Non-pigmented ciliary epithelial cell (primary cell): ENCODE data around the gene GALNT14.
"Not testable (repeated sequence)": the region's sequence is repeated elsewhere in the genome, so short reads cannot be mapped to it uniquely, and the experiment has no call there.

Experiments
- DNase-seq: peaks from one replicate; pipeline ENCODE4 v3.0.0-alpha.2; 2010; ENCODE audit warnings: low read depth

Gene GALNT14

DNA sequence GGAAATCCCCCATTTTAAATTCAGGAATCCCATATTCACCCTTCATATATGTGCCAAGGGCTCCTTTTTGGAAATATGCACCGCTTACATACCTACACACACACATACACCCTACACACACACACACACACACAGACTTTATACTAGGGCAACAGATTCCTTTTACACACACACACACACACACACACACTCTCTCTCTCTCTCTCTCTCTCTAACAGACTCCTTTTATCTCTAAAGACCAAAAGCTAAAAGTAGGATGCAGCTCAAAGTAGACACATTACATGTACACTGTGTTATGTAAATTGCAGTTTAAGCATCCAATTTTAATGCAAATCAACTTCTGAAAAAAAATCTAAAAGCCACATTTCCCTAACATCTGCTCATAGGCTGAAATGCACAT is 200.0 kb downstream of the GALNT14 start:
- DNase-seq = no peak

DNA sequence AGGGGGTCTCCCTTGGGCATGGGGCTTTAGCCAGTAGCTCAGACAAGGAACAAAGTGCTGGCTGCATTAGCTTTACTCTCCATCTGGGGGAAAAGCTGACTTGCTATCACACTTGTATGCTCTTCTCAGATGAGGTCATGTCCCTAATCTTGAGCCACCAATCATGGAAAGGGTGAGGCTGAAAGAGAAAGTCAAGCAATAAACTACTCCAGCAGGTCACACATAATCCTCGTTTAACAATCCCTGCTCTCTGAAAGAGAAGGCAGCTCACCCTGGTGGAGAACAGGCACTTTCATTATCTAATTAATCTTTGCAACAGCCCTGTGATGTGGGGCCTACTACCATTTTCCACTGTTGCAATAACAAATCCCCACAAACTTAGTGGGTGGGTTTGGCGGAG is 201.3 kb downstream of the GALNT14 start:
- no peak for DNase-seq

DNA sequence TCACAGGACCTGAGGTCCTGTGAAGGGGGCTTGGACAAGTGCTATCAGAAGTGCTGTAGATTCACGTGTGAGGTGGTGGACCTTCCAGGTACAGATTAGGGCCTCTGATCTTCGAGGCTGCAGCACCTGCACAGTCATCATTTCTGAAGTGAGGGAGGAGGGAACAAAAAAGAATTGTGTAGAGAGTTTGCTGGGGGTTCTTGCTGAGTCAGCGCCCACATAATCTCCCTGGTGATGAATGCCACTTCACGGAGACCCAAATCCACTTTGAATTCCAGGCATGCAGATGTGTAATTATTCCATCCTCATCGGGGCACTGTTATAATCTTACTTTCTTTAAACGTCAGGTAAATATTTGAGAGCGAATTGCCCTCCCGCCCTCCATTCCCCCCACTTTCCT is 202.4 kb downstream of the GALNT14 start:
- DNase-seq = no peak

DNA sequence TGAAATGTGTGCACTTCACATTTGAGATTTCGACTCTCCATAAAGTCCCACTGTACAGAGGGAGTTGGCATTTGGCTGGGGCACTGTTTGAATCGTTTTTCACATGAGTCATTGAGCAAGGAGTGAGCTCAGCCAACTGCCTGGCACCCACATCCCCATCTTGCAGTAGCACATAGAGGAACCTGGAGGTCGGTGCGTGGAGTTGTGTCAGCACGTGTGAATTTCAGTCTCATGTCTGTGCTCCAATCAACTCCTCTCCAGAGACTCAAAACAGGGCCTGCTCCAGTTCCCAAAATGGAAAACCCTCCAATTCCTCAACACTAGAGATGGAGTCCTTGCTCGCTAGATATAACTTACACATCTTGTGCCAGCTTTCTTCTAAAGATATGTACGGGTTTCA is 204.2 kb downstream of the GALNT14 start:
- no peak for DNase-seq

DNA sequence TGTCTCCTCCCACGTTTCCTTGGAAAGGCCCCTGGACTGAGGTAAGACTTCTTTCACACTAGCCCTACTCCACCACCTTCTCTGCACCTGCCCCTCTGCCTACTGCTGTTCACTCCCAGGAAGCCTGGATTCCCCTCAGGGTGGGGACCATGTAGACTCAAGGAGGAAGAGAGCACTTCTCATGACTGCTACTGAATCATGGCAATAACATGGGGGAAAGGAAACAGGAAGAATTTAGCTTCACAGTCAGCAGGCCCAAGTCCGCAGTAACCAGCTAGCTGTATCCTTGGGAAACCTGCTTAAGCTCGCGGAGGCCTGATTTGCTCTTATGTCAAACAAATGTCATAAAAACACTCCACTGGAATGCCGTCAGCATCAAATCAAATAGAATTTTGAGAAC is 204.7 kb downstream of the GALNT14 start:
- DNase-seq = no peak

DNA sequence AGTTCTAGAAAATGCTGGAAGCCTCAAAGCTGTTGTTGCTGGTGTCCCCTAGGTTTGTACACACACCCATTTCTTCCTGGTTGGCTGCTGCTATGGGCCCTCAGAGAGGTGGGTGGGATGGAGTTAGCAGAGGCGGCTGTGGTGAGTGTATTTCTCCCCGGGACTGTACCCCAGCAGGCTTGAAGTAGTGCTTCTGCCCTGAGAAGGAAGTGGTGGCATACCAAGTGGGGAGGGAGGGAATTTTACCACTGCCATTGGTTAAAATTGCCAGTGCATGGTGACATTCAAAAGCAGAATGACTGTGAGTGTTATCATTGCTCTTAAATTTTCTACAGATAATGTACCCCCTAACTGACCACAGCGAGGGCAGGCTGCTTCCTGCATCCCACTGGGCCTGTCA is 205.4 kb downstream of the GALNT14 start:
- no peak for DNase-seq

DNA sequence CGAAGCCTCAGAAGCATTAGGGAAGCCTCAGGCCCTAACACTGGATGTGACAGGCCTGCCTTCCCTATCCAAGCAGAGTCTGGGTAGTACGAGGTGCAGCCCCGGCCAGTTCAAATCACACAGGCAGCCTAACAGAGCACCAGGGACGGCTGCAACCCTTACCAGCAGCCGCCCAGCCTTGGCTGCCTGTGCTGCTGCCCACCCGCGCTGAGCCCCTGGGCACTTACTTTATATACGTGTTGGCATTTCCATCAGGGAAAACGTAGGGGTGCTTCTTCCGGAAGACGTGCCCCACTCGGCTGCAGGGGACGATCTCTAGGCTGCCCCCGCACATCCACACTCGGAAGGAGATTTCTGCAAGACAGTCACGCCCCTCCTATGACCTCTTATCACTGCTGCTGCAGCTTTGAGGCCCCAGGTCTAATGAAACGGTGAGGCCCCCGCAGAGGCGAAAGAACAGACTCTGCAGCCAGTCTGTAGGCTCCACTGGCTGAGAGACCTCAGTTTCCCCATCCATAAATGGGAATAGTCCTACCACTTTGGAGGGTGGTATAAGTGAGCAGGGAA is 206.3 kb downstream of the GALNT14 start:
- no peak for DNase-seq

DNA sequence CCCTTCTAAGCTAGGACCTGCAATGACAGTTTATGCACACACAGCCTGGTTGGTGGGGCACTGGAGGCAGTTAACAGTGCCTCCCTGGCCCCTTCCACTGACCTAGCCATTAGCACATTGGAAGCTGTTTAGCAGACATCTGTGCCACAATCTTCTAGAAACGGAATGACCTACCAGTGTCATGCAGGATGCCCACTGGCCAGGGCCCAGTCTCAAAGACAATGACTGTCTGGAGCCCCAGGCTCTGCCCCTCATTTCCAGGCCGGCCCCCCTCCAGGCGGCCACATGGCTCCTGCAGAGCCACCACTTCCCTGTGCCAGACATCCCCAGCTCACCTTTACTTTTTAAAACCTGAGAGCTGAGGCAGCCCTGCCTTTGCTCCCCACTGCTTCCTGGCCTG is 207.5 kb downstream of the GALNT14 start:
- no peak for DNase-seq

DNA sequence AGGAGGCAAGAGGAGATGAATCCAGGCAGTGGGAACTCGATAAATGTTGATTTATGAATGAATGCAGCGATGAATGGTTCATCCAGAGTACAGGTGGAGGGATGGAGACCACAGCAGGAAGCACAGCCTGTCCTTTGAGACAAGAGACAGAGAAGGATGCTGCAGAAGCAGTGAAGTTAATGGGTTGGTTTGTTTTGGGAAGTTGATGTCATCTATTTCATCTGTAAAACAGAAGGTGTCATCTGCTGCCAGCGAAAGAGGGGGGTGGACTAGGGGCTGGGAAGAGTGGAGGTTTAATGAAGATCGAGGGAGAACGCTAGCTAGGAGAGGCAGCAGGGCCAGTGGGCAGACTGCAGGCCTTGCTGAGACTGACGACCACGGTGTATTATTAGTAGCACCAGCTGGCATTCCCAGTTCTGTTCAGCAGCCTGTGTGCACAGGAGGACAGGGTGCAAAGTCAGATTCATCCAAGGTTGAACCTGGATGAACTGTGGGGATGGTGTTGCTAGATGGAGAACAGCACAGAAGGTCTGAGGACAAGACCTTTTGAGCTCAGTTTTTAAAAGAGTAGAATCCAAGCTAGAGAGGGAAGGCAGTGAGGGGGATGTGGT is 210.7 kb downstream of the GALNT14 start:
- DNase-seq = no peak

DNA sequence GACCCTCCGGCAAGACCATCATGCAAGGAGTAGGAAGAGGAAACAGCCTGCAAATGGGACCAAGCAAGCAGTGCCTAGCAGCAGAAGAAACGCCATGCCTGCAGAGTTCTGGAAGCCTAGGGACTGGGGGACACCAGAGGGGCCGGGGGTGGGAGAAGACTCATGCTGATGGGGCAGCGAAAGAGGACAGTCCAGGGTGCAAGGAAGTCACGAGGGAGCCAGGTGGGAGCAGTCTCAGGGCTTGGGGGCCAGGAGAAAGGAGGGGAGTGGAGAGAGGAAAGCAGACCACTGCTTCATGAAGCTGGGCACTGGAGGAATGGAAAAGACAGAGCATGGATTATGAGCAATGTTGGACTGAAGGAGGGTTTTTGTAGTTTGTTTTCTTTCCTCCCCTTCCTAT is 211.6 kb downstream of the GALNT14 start:
- DNase-seq = no peak

DNA sequence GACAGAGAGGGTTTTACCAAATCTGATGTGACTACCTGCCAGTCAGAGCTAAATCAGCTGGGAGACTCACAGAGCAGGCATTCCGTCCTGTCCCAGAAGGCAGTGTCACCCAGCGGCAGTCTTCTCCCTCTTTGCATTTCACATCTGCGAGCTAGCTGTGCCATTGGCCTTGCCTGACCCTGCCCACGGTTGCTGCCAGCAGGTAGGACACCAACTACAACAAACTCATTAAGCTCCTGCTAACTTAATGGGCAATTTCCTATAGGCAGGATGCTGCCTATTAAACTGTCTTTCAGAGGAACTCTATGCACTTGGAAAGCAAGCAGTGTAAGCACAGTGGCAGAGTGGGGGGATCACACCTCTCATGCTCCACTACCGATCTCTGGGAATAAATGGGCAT is 214.6 kb downstream of the GALNT14 start:
- DNase-seq = no peak

DNA sequence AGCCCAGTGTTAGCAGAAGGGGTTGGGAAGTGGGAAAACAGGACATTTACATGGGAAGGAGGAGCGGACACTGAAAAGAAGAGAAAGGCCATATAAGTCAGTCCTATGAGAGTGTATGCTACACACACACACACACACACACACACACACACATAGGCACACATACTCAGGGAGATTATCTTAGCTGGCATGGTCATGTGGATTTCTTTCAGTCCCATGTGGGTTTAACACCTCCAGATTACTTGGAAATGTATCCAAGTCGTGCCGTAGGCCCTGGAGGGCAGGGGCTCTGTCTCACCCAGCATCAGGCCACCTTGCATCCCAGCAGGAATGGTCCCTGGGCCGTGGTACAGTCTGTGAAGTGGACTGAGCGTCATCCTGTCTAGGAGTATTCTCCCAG is 217.7 kb downstream of the GALNT14 start:
- no peak for DNase-seq

DNA sequence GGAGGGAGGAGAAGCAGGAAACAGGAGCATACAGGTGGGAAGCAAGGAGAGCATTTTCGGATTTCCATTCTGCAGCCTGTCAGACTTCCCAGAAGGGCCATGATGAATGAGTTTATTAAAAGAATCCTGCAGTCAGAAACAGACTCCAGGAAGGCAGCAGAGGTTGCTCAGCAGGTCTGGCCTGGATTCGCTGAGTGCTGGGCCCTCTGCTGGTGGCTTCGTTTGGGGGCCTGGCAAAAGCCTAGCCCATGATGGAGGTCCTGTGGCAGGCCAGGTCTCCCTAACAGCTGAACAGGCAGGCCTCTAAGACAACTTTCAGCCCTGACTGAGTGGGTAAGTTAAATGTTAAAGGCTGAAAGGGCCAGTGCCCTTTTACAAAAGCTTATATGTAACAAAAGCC is 222.8 kb downstream of the GALNT14 start:
- DNase-seq = no peak

DNA sequence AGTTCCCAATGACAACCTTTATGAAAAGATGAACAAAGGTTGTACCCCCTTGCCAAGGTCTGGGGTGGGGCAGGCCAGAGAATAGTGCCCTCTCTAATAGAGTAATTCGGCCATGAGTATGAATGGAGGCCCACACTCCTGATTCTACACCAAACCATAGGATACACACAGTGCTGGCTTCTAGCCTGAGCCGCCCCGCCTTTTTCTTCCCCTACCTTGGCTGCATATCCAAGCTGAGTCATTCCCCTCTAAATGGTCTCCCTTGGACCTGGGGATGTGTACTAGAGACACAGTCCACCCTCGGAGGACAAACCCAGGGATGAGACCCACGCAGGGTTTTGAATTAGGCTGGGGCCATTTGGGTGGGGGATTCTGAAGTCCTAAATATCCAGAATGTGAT is 223.8 kb downstream of the GALNT14 start:
- DNase-seq = no peak

DNA sequence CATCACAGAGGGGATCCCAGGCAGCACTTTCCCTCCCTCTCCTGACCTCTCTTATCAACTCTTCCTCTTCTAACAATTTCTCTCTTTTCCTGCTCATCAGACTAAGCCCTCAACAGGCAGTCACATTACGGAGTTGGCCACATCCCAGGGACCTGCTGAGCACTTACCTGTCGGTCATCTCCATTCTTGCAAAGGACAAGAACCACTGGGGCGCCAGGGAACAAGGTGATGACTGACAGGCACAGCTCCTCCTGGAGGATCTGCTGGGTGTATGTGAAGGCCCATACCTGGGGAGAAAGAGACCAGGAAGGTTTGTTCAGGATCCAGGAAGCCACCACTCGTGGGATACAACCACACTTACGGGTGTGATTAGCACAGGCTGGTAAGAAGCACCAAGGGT is 226.2 kb downstream of the GALNT14 start:
- no peak for DNase-seq

DNA sequence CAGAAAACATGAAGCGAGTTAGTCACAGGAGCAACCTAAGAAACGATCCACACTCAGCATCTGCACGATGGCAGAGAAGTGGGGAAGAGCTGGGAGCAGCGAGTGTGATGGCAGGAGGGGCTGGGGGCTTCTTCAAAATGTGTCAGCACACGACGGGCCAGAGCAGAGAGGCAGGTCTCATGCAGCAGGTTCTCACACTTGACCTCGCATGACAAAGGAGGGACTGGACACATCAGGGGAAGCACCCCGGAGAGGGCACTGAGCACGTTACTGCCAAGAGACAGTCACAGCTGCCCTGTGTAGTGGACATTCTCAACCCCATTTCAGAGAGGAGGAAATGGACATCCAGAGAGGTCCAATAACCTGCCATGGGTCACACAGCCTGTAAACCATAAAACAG is 226.9 kb downstream of the GALNT14 start:
- DNase-seq = no peak

DNA sequence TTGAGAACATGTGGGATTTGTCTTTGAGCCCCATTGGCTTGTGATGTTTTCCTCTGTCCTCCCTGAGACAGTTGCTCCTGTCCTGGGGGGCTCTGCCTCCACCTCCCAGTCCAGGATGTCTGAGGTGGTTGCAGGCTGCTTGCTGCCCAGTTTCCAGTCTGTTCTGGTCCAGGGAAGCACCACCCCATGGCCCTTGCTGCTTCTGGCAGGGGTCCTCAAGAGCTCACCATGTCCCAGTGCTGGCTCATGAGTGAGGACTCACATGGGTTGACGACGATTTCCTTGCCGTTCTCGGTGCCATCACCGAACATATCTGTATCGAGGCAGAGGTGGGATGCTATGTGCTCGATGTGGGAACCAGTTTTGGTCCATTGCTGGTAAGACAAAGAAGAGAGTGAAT is 227.6 kb downstream of the GALNT14 start:
- no peak for DNase-seq

DNA sequence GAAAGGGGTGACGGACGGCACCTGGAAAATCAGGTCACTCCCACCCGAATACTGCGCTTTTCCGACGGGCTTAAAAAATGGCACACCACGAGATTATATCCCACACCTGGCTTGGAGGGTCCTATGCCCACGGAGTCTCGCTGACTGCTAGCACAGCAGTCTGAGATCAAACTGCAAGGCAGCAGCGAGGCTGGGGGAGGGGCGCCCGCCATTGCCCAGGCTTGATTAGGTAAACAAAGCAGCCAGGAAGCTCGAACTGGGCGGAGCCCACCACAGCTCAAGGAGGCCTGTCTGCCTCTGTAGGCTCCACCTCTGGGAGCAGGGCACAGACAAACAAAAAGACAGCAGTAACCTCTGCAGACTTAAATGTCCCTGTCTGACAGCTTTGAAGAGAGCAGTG is 233.8 kb downstream of the GALNT14 start:
- not testable (repeated sequence) for DNase-seq

DNA sequence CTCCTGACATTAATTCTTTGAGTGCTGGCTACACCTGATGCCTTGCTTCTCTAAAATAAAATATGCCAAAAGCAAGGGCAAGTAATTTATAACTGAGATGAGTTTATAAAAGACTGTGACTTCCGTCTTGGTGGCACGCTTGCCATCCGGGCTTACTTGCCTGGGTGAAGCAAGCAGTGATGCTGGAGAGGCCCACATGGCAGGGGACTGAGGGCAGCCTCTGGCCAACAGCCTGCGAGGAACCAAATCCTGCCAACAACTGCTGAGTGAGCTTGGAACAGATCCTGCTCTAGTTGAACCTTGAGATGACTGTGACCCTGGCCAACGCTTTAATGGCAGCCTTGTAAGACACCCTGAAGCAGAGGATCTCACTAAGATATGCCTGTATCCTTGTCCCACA is 234.9 kb downstream of the GALNT14 start:
- DNase-seq = no peak

DNA sequence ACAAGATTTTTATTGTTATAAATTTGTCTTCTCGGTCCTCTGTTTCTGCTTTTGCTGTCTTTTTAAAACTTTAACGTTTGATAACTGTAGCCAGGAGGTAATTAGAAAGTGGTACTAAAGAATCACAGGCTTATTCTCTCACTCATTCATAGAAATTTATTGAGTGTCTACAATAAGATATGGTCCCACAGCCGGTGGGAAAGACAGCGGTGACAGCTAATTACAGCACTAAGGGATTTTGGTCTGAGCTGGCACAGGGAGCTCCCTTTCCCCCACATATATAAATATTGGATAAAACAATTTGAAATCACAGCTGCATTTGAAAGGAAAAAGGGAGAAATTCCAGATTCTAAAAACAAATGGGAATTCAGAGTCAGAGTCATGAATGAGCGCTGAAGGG is 237.9 kb downstream of the GALNT14 start:
- no peak for DNase-seq

DNA sequence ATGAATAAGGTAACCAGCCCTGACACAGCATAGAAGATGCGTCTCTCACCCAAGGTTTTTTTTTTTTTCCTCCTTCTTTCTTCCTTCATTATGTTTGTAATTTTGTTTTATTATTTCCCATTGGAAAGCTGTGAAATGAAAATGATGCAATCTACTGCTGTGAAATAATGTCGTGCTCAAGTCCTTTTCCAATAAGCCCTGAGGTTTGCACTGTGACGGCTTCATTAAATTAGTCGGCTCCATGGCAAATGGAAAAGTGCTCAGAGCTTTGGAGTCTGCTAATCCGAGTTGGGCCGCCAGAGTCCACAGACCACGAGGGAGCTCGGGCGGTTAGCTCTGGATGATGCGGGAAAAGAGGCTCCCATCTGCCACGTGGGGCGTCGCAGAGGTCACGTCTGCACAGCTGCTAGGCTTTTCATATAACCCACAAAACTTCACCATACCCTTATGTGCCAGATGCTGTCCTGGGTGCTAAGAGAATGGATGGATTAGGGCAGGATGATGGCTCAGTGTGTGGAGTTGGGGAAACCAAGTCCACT is 238.7 kb downstream of the GALNT14 start:
- no peak for DNase-seq

DNA sequence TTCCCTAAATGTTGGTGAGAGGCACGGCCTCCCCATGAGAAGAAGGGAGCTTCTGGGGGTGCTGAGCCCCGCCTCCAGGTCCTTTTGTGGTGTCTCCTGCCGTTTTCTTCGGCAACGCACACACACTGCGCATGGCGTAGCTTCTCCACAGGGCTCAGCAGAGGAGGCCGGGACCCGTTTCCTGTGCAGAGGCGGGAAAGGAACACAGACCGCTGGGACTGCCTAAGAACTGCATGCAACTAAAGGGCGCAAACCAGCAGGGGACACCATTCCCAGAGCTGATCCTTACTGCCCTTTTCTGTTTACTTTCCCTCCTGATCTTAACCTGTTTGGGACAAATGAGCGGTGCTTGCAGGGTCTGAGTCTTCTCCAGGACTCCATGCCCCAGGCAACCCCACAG is 240.7 kb downstream of the GALNT14 start:
- no peak for DNase-seq

DNA sequence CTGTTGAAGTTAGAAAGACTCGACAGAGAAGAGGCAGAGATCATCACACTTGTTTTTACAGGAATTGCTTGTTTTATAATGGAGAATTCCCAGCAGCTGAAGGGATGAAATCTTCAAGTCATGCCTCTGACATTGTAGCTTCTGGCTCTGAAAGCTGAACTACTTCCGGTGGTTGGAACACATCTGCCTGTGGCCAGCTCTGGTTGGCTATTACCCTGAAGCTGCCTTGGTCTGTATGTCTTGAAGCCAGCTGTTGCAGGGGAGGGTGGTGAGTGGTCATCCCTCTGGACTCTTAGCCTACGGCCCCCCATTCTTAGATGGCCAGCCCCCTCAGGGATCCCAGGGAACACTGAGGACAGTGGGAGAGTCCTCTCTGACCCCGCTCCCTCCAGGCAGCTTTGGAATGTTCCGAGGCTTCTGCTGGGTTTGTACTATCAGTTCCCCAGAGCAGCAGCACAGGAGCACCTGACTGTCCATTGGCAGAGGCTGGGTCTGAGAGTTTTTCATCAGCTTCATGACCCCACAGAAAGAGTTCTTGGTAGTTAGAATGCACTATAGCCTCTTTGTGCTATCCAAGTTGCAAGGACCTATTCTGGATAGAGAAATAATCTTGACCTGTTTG is 243.6 kb downstream of the GALNT14 start:
- no peak for DNase-seq

DNA sequence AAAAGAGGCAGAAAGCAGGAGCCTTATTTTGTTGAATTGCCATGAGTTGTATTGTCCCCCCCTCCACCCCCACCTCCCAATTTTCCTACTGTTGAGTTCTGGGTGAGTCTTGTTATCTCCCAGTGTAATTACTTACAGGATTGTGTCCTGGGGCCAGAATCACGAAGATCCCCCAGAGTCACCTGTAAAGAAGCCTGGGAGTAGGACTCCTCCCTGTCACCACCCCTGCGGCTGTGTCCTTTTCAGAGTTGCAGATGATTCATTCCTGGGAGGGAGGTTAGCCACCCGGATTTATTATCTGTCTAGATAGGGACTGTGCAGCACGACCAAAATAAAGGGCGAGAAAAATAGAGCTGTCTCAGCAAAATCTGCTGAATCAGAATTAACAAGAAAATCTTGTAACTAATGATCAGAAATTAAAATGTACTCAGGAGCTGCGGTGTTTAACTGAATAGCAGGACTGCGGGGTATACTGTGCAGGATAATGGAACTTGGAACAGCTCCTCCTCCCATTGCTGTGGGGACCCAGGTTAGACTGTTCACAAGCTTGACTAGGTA is 249.3 kb downstream of the GALNT14 start:
- DNase-seq = no peak
